ENCODE measurements around the gene CFAP299.

The CFAP299 gene

DNA sequence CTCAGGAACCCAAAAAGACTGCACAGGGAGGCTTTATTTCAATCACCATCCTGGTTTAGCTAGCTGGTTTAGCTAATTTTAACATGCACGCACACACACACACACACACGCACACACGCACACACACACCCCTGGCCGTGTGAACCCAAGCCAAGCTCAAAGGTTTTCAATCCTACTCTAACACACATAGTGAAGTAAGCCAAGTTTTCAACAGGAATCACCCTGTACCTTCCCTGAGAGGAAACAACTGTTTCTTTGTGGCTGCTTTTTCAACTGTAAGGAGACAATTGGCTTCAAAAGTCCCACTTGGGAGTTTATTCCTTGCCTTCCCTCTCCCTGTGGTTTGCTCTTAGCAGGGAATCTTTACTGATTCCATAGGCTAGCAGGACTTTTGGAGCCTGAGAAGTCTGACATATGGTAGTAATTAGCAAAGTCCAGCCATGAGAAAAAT, 596.1 kb downstream of the CFAP299 start:
- Histone ChIP-seq H2AFZ (ENCODE audit: low read length) (no peak overlapping the region), H3K27me3 (ENCODE audit: insufficient read depth, low read length) (no peaks in the 10 kb centered on the region), H3K4me1 (ENCODE audit: insufficient read depth, low read length, severe bottlenecking) (peaks cover 12% of the 10 kb centered on the region), H3F3A (ENCODE audit: insufficient read depth, low read length) (no peaks in the 10 kb centered on the region), H4K20me1 (ENCODE audit: insufficient read depth, low read length) (no peaks in the 10 kb centered on the region), H3K4me2 (ENCODE audit: low read length) (no peak overlapping the region), H3K27ac (ENCODE audit: low read depth, low read length, poor library complexity, severe bottlenecking) (no peak overlapping the region), H3K36me3 (ENCODE audit: insufficient read depth, low read length) (no peaks in the 10 kb centered on the region), H3K9me3 (ENCODE audit: low read length) (no peaks in the 10 kb centered on the region), H3K9me2 (ENCODE audit: low read depth, low read length) (no peaks in the 10 kb centered on the region), H3K79me2 (ENCODE audit: insufficient read depth, low read length) (no peaks in the 10 kb centered on the region), H3K4me3 (ENCODE audit: low read depth, low read length, poor library complexity, severe bottlenecking) (no peak overlapping the region), H3K9ac (ENCODE audit: low read length) (no peak overlapping the region)
- no peak for TF ChIP-seq EZH2 (IDR thresholded peaks at IDR 0.05; ENCODE audit: borderline replicate concordance, low read length)
- TF ChIP-seq, protein P1, sequence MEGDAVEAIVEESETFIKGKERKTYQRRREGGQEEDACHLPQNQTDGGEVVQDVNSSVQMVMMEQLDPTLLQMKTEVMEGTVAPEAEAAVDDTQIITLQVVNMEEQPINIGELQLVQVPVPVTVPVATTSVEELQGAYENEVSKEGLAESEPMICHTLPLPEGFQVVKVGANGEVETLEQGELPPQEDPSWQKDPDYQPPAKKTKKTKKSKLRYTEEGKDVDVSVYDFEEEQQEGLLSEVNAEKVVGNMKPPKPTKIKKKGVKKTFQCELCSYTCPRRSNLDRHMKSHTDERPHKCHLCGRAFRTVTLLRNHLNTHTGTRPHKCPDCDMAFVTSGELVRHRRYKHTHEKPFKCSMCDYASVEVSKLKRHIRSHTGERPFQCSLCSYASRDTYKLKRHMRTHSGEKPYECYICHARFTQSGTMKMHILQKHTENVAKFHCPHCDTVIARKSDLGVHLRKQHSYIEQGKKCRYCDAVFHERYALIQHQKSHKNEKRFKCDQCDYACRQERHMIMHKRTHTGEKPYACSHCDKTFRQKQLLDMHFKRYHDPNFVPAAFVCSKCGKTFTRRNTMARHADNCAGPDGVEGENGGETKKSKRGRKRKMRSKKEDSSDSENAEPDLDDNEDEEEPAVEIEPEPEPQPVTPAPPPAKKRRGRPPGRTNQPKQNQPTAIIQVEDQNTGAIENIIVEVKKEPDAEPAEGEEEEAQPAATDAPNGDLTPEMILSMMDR (IDR thresholded peaks at IDR 0.05; ENCODE audit: low read length) = no peak

DNA sequence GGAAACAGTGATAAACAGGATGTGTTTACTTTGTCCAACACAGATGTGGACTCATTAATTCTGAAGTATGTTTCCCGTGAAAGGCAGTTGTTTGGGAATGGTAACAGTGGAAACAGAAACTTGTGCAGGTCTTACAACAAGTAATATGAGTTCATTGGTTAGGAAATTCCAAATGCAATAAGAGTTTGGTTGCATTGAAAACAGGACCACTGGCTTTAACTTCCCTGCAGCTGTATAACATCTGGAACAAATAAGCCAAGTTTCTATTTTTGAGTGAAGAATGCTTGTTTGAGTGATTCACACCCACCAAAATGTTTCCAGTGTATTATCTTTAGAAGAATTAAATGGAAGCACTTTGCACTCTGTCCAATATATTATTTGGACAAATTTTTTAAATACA, 612.6 kb downstream of the CFAP299 start:
- no peaks in the 10 kb centered on the region for H3K27me3 ChIP-seq (ENCODE audit: insufficient read depth, low read length)
- H3K79me2 ChIP-seq (ENCODE audit: insufficient read depth, low read length) = no peaks in the 10 kb centered on the region
- H4K20me1 ChIP-seq (ENCODE audit: insufficient read depth, low read length) = no peaks in the 10 kb centered on the region
- H3K9me2 ChIP-seq (ENCODE audit: low read depth, low read length) = no peaks in the 10 kb centered on the region
- no peaks in the 10 kb centered on the region for H3K36me3 ChIP-seq (ENCODE audit: insufficient read depth, low read length)
- no peak overlapping the region for H2AFZ ChIP-seq (ENCODE audit: low read length)
- no peak overlapping the region for H3K4me3 ChIP-seq (ENCODE audit: low read depth, low read length, poor library complexity, severe bottlenecking)
- no peak for TF ChIP-seq EZH2 (IDR thresholded peaks at IDR 0.05; ENCODE audit: borderline replicate concordance, low read length)
- TF ChIP-seq, protein P1 (IDR thresholded peaks at IDR 0.05; ENCODE audit: low read length) = no peak
- H3K4me1 ChIP-seq (ENCODE audit: insufficient read depth, low read length, severe bottlenecking) = peaks cover 16% of the 10 kb centered on the region
- H3F3A ChIP-seq (ENCODE audit: insufficient read depth, low read length) = no peaks in the 10 kb centered on the region
- no peaks in the 10 kb centered on the region for H3K9me3 ChIP-seq (ENCODE audit: low read length)
- H3K4me2 ChIP-seq (ENCODE audit: low read length) = no peak overlapping the region
- H3K9ac ChIP-seq (ENCODE audit: low read length) = no peak overlapping the region
- H3K27ac ChIP-seq (ENCODE audit: low read depth, low read length, poor library complexity, severe bottlenecking) = no peak overlapping the region

DNA sequence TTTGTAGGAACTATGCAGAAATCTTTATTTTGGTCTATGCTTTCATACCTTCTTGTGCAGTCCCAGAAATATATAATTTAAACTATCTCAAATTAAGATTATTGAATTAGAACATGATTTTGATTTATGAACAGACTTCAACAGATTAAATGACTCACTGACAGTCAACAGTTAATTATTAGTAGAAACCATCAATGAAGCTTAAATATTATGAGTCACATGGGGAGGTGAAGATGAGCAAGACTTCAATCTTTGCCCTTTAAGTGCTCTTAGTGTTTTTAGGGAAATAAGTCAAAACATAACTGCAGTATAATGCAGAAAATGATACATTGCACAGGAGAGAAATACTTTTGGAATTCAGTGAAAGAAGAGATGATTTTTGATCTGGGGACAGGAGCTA, 613.5 kb downstream of the CFAP299 start:
- no peaks in the 10 kb centered on the region for H3K36me3 ChIP-seq (ENCODE audit: insufficient read depth, low read length)
- no peaks in the 10 kb centered on the region for H3K27me3 ChIP-seq (ENCODE audit: insufficient read depth, low read length)
- no peak overlapping the region for H3K9ac ChIP-seq (ENCODE audit: low read length)
- H4K20me1 ChIP-seq (ENCODE audit: insufficient read depth, low read length) = no peaks in the 10 kb centered on the region
- H3K9me3 ChIP-seq (ENCODE audit: low read length) = no peaks in the 10 kb centered on the region
- H3K4me1 ChIP-seq (ENCODE audit: insufficient read depth, low read length, severe bottlenecking) = peaks cover 19% of the 10 kb centered on the region
- no peak overlapping the region for H3K27ac ChIP-seq (ENCODE audit: low read depth, low read length, poor library complexity, severe bottlenecking)
- H3K4me2 ChIP-seq (ENCODE audit: low read length) = no peak overlapping the region
- no peaks in the 10 kb centered on the region for H3K79me2 ChIP-seq (ENCODE audit: insufficient read depth, low read length)
- no peaks in the 10 kb centered on the region for H3K9me2 ChIP-seq (ENCODE audit: low read depth, low read length)
- no peak overlapping the region for H2AFZ ChIP-seq (ENCODE audit: low read length)
- TF ChIP-seq, protein P1 (IDR thresholded peaks at IDR 0.05; ENCODE audit: low read length) = no peak
- no peak for TF ChIP-seq EZH2 (IDR thresholded peaks at IDR 0.05; ENCODE audit: borderline replicate concordance, low read length)
- H3F3A ChIP-seq (ENCODE audit: insufficient read depth, low read length) = no peaks in the 10 kb centered on the region
- H3K4me3 ChIP-seq (ENCODE audit: low read depth, low read length, poor library complexity, severe bottlenecking) = no peak overlapping the region
